SK-N-SH (cell line): ENCODE measurements around the gene PPP1R1B. TPM values are rescaled to one million over a fixed set of nuclear protein-coding genes. Genes with fewer than 3 reads are reported as not detected.

Experiments
- CTCF ChIA-PET: fragments of 300-600, 350-600 bp; formaldehyde crosslinking; extraction: SDS; loops from one replicate; lab custom pipeline; 2021; lab: Yijun Ruan, JAX
- POLR2A ChIA-PET: fragments of 350-600 bp; sonication (Branson Sonifier 250); formaldehyde crosslinking; extraction: SDS; loops from one replicate; lab custom pipeline; 2020; ENCODE audit warnings: antibody characterized with exemption, inconsistent platforms; lab: Yijun Ruan, JAX
- DNase-seq: peaks from one replicate; pipeline ENCODE4 v3.0.0; 2012
- H2AFZ ChIP-seq: fragments of 200-600 bp; sonication (generic); 2 replicates; pipeline ENCODE4 v1.8.1; 2016; ENCODE audit warnings: antibody characterized with exemption, mild to moderate bottlenecking, low read depth
- H3F3A ChIP-seq: fragments of 200-600 bp; sonication (generic); replicated peaks from 2 replicates; pipeline ENCODE3; 2016; ENCODE audit warnings: antibody characterized with exemption, mild to moderate bottlenecking; ENCODE audit not compliant: insufficient read depth
- H3K27ac ChIP-seq, 2 experiments: fragments of 200-500 bp in 1 of 2; fragments of 200-600 bp in 1 of 2; sonication (Bioruptor generic) in 1 of 2; sonication (generic), shearing (Covaris generic) in 1 of 2; 2 replicates each; pipeline versions ENCODE4 v1.5.1 to v1.6.1; 2014 to 2016; ENCODE audit warnings: low read depth in 2 of 2, inconsistent platforms in 1 of 2, low read length in 1 of 2, mild to moderate bottlenecking in 1 of 2, mixed read lengths in 1 of 2
- H3K27me3 ChIP-seq: fragments of 200-600 bp; sonication (generic), shearing (Covaris generic); 2 replicates; pipeline ENCODE4 v1.6.1; 2016; ENCODE audit warnings: mixed run types; ENCODE audit not compliant: insufficient read depth
- H3K36me3 ChIP-seq, 2 experiments: fragments of 200-500 bp in 1 of 2; fragments of 200-600 bp in 1 of 2; sonication (Bioruptor generic) in 1 of 2; sonication (generic) in 1 of 2; replicated peaks in 1 of 2; 2 replicates each; pipeline versions ENCODE3 to v1.5.1; 2014 to 2016; ENCODE audit warnings: low read length in 1 of 2, mild to moderate bottlenecking in 1 of 2; ENCODE audit not compliant: insufficient read depth in 2 of 2, control insufficient read depth in 1 of 2
- H3K4me1 ChIP-seq, 2 experiments: fragments of 200-500 bp in 1 of 2; fragments of 200-600 bp in 1 of 2; sonication (Bioruptor generic) in 1 of 2; sonication (generic), shearing (Covaris generic) in 1 of 2; 2 replicates each; pipeline versions ENCODE4 v1.5.1 to v1.6.1; 2014 to 2016; ENCODE audit warnings: low read depth in 1 of 2, low read length in 1 of 2, mixed run types in 1 of 2; ENCODE audit not compliant: insufficient read depth in 2 of 2, control insufficient read depth in 1 of 2
- H3K4me2 ChIP-seq: fragments of 200-600 bp; sonication (generic), shearing (Covaris generic); 2 replicates; pipeline ENCODE4 v1.6.1; 2017; ENCODE audit warnings: mixed run types
- H3K4me3 ChIP-seq, 2 experiments: fragments of 200-500 bp in 1 of 2; fragments of 200-600 bp in 1 of 2; sonication (Bioruptor generic) in 1 of 2; sonication (generic), shearing (Covaris generic) in 1 of 2; 2 replicates each; pipeline versions ENCODE4 v1.5.1 to v1.8.1; 2014 to 2016; ENCODE audit warnings: low read depth in 2 of 2, inconsistent platforms in 1 of 2, low read length in 1 of 2, mild to moderate bottlenecking in 1 of 2, mixed read lengths in 1 of 2, moderate library complexity in 1 of 2
- H3K79me2 ChIP-seq: fragments of 200-600 bp; sonication (generic); 2 replicates; pipeline ENCODE4 v1.8.1; 2017; ENCODE audit warnings: mild to moderate bottlenecking; ENCODE audit not compliant: insufficient read depth
- H3K9ac ChIP-seq: fragments of 200-600 bp; sonication (generic); 2 replicates; pipeline ENCODE4 v1.6.1; 2017; ENCODE audit warnings: mixed run types
- H3K9me2 ChIP-seq: fragments of 200-600 bp; sonication (generic); 2 replicates; pipeline ENCODE4 v1.6.1; 2017; ENCODE audit warnings: mixed run types
- H3K9me3 ChIP-seq: fragments of 200-600 bp; sonication (generic); 2 replicates; pipeline ENCODE4 v1.6.1; 2017; ENCODE audit warnings: mixed run types, mild to moderate bottlenecking, moderate library complexity
- H4K20me1 ChIP-seq: fragments of 200-600 bp; sonication (generic); 2 replicates; pipeline ENCODE4 v1.6.1; 2017; ENCODE audit warnings: mild to moderate bottlenecking, mixed run types; ENCODE audit not compliant: insufficient read depth
- ELF1 ChIP-seq: IDR thresholded peaks from 2 replicates; pipeline ENCODE4 v1.4.0; 2012
- EP300 ChIP-seq, 2 experiments: IDR thresholded peaks; 2 replicates each; pipeline versions ENCODE4 v1.4.0 to v1.6.1; 2012; ENCODE audit warnings: borderline replicate concordance in 1 of 2, low read depth in 1 of 2, low read length in 1 of 2
- FOSL2 ChIP-seq: IDR thresholded peaks from 2 replicates; pipeline ENCODE4 v1.4.0; 2012; ENCODE audit warnings: low read depth, mild to moderate bottlenecking, moderate library complexity, borderline replicate concordance
- GABPA ChIP-seq: IDR thresholded peaks from 2 replicates; pipeline ENCODE4 v1.4.0; 2012; ENCODE audit warnings: low read depth, mild to moderate bottlenecking
- IRF3 ChIP-seq: fragments of 150-350 bp; IDR thresholded peaks from 2 replicates; pipeline ENCODE4 v1.6.1; 2016; ENCODE audit warnings: mild to moderate bottlenecking, low read depth, low read length
- JUND ChIP-seq: IDR thresholded peaks from 2 replicates; pipeline ENCODE4 v1.4.0; 2012
- MAX ChIP-seq: IDR thresholded peaks from 2 replicates; pipeline ENCODE4 v1.4.0; 2012; ENCODE audit warnings: low read depth
- MEF2A ChIP-seq: IDR thresholded peaks from 2 replicates; pipeline ENCODE4 v1.4.0; 2012; ENCODE audit warnings: low read depth, borderline replicate concordance
- MXI1 ChIP-seq: IDR thresholded peaks from 2 replicates; pipeline ENCODE4 v1.6.1; 2012; ENCODE audit warnings: mild to moderate bottlenecking, low read depth, low read length, improper control_type of control experiment
- NFIC ChIP-seq: IDR thresholded peaks from 2 replicates; pipeline ENCODE4 v1.4.0; 2012; ENCODE audit warnings: borderline replicate concordance
- PBX3 ChIP-seq: IDR thresholded peaks from 2 replicates; pipeline ENCODE4; 2012
- RFX5 ChIP-seq: IDR thresholded peaks from 2 replicates; pipeline ENCODE4 v1.6.1; 2012; ENCODE audit warnings: mild to moderate bottlenecking, improper control_type of control experiment, low read length
- RXRA ChIP-seq: IDR thresholded peaks from 2 replicates; pipeline ENCODE4 v1.4.0; 2012; ENCODE audit warnings: low read depth, mild to moderate bottlenecking, borderline replicate concordance
- SMC3 ChIP-seq: IDR thresholded peaks from 2 replicates; pipeline ENCODE4 v1.6.1; 2012; ENCODE audit warnings: low read depth, low read length, improper control_type of control experiment
- TAF1 ChIP-seq: IDR thresholded peaks from 2 replicates; pipeline ENCODE4 v1.6.1; 2012; ENCODE audit warnings: low read depth, mild to moderate bottlenecking, low read length, moderate library complexity, borderline replicate concordance
- TEAD4 ChIP-seq: IDR thresholded peaks from 2 replicates; pipeline ENCODE4 v1.4.0; 2012; ENCODE audit warnings: mild to moderate bottlenecking, borderline replicate concordance; ENCODE audit not compliant: insufficient read depth
- USF1 ChIP-seq: IDR thresholded peaks from 2 replicates; pipeline ENCODE4 v1.4.0; 2012; ENCODE audit warnings: low read depth, borderline replicate concordance
- YY1 ChIP-seq: IDR thresholded peaks from 2 replicates; pipeline ENCODE4 v1.4.0; 2012; ENCODE audit warnings: low read depth, mild to moderate bottlenecking
- ZBTB33 ChIP-seq: IDR thresholded peaks from 2 replicates; pipeline ENCODE4 v1.4.0; 2012; ENCODE audit warnings: low read depth, borderline replicate concordance
- WGBS: methylation state at CpG from one replicate; pipeline ENCODE4 v1.1.6; 2017; ENCODE audit warnings: low lambda C conversion rate; 5-methylcytosine and 5-hydroxymethylcytosine counted together
- polyA plus RNA-seq, 3 experiments: library from polyadenylated mRNA; depleted of rRNA; stranded (reverse); fragments of >200 nt; gene quantifications; 2 replicates each; pipeline ENCODE4 v1.2.3, GENCODE V29; 2012

Gene PPP1R1B
- polyA plus RNA-seq, 1 of the 3 experiments (the other 2 are of a cell fraction) = 0.07 TPM

GRCh38 chr17:39611401-39612112 is 15.2 kb upstream of the PPP1R1B start:
- ChIA-PET CTCF (interaction anchor here (0.6 to 4.7 kb wide), 3 partner anchors 11 to 64 kb away, joined by 4 to 43 read pairs (median 10); no protein-coding TSS in a partner anchor), POLR2A (no interaction called here)
- Histone ChIP-seq H3K27ac (no peak overlapping the region), H3F3A (peaks cover 2% of the 10 kb centered on the region), H3K27me3 (peaks cover 47% of the 10 kb centered on the region), H3K9me3 (no peaks in the 10 kb centered on the region), H3K9ac (no peak overlapping the region), H3K9me2 (no peaks in the 10 kb centered on the region), H3K36me3 (no peaks in the 10 kb centered on the region), H3K4me2 (no peak overlapping the region), H3K4me3 (no peak overlapping the region), H3K4me1 (no peaks in the 10 kb centered on the region; a peak in 1 of 4 replicates), H3K79me2 (no peaks in the 10 kb centered on the region), H2AFZ (no peak overlapping the region), H4K20me1 (no peaks in the 10 kb centered on the region)
- TF ChIP-seq MEF2A = no peak
- TF ChIP-seq YY1 = peak; percentile 67; the same call in 1 of the 2 replicates
- no peak for DNase-seq
- WGBS = 82% methylated on average over 9 of the region's 9 CpGs

- no peak for DNase-seq
Measured at GRCh38 chr17:39612291-39612894, 14.4 kb upstream of the PPP1R1B start.

More at GRCh38 chr17:39612291-39612894, 14.4 kb upstream of the PPP1R1B start:
- Histone ChIP-seq H3K4me2 (no peak overlapping the region), H3K36me3 (no peaks in the 10 kb centered on the region), H3K79me2 (no peaks in the 10 kb centered on the region), H3F3A (peaks cover 2% of the 10 kb centered on the region), H3K27ac (no peak overlapping the region), H4K20me1 (no peaks in the 10 kb centered on the region), H3K9ac (no peak overlapping the region), H3K4me1 (peaks cover 0 to 2% of the 10 kb centered on the region in 2 experiments; a peak in 1 of 4 replicates), H3K9me2 (no peaks in the 10 kb centered on the region), H3K9me3 (no peaks in the 10 kb centered on the region), H2AFZ (no peak overlapping the region), H3K27me3 (peaks cover 39% of the 10 kb centered on the region), H3K4me3 (no peak overlapping the region)
- ChIA-PET POLR2A (no interaction called here), CTCF (interaction anchor here (0.6 to 4.7 kb wide), 3 partner anchors 10 to 65 kb away, joined by 4 to 43 read pairs (median 10); no protein-coding TSS in a partner anchor)
- TF ChIP-seq USF1 = no peak
- no peak for TF ChIP-seq IRF3
- no peak for TF ChIP-seq MAX
- no peak for TF ChIP-seq YY1
- TF ChIP-seq TAF1 = no peak
- TF ChIP-seq RXRA = no peak
- TF ChIP-seq ELF1 = no peak
- no peak for TF ChIP-seq MEF2A
- TF ChIP-seq TEAD4 = no peak
- TF ChIP-seq MXI1 = no peak
- no peak for TF ChIP-seq JUND
- no peak for TF ChIP-seq ZBTB33
- no peak for TF ChIP-seq PBX3
- no peak for TF ChIP-seq NFIC
- no peak for TF ChIP-seq FOSL2
- TF ChIP-seq SMC3 = no peak
- no peak for TF ChIP-seq RFX5
- TF ChIP-seq GABPA = no peak
- TF ChIP-seq EP300 (IDR thresholded peaks at IDR 0.05; ENCODE audit: borderline replicate concordance in 1 of 2, low read depth in 1 of 2, low read length in 1 of 2) = no peak
- WGBS = 72% methylated on average over 20 of the region's 22 CpGs
